SHP77 (cell line): Measurements from ENCODE around the gene CD300H.
A peak's percentile ranks its signal among the peaks of the same experiment; 100 is the strongest.
"Not testable (repeated sequence)": the region's sequence is repeated elsewhere in the genome, so short reads cannot be mapped to it uniquely, and the experiment has no call there.

ENCODE experiments used
- DNase-seq, 2 experiments: peaks; one replicate each; lab custom pipeline; 2025; lab: John Stamatoyannopoulos, UW

The CD300H gene

GRCh38 chr17:74584292-74585060 is 17.2 kb upstream of the CD300H start:
- DNase-seq, result no peak

GRCh38 chr17:74582633-74583032 is 15.3 kb upstream of the CD300H start:
- no peak for DNase-seq

- no peak for DNase-seq
Measured at GRCh38 chr17:74579900-74580299, 12.6 kb upstream of the CD300H start.

- DNase-seq, result no peak
Measured at GRCh38 chr17:74578979-74579378, 11.7 kb upstream of the CD300H start.

- no peak for DNase-seq
Measured at GRCh38 chr17:74574489-74575142, 7.3 kb upstream of the CD300H start.

GRCh38 chr17:74573635-74574034 is 6.3 kb upstream of the CD300H start:
- DNase-seq, result not testable (repeated sequence)

- DNase-seq, result no peak
Measured at GRCh38 chr17:74573169-74573568, 5.9 kb upstream of the CD300H start.

GRCh38 chr17:74571621-74572270 is 4.4 kb upstream of the CD300H start:
- no peak for DNase-seq

- DNase-seq, result peak; percentile 63 to 74
Measured at GRCh38 chr17:74569020-74570003, 2.0 kb upstream of the CD300H start.

- DNase-seq, result no peak
Measured at GRCh38 chr17:74568106-74568873, 981 bp upstream of the CD300H start.

GRCh38 chr17:74566132-74566753 is 1.1 kb downstream of the CD300H start:
- DNase-seq, result peak; percentile 34 to 40

GRCh38 chr17:74565126-74565525 is 2.2 kb downstream of the CD300H start:
- no peak for DNase-seq

GRCh38 chr17:74563358-74563757 is 4.0 kb downstream of the CD300H start:
- no peak for DNase-seq

GRCh38 chr17:74561586-74561985 is 5.7 kb downstream of the CD300H start:
- no peak for DNase-seq

GRCh38 chr17:74558882-74559519 is 8.3 kb downstream of the CD300H start:
- DNase-seq, result no peak

GRCh38 chr17:74558402-74558801 is 8.9 kb downstream of the CD300H start:
- DNase-seq, result not testable (repeated sequence)

- DNase-seq, result no peak
Measured at GRCh38 chr17:74555427-74555940, 11.8 kb downstream of the CD300H start.

GRCh38 chr17:74554909-74555308 is 12.4 kb downstream of the CD300H start:
- no peak for DNase-seq

GRCh38 chr17:74552037-74552436 is 15.3 kb downstream of the CD300H start:
- no peak for DNase-seq

GRCh38 chr17:74550602-74551001 is 16.7 kb downstream of the CD300H start:
- no peak for DNase-seq
